B cell (primary cell): ENCODE data around the gene SCNN1B. TPM values are rescaled to one million over a fixed set of nuclear protein-coding genes. Genes with fewer than 3 reads are reported as not detected.

ENCODE experiments used
- ATAC-seq: fragments of 200-7000 bp; cut with Tn5 transposase; one replicate; pipeline ENCODE4 v1.10.0; 2021; ENCODE audit warnings: low read depth, mild to moderate bottlenecking, moderate number of reproducible peaks, moderate library complexity
- CTCF ChIA-PET: fragments of 350-600 bp; sonication (Branson Sonifier 250); formaldehyde crosslinking; loops from one replicate; lab custom pipeline; 2021; ENCODE audit warnings: antibody characterized with exemption, inconsistent platforms; lab: Charles Lee
- POLR2A ChIA-PET: fragments of 350-600 bp; sonication (Branson Sonifier 250); formaldehyde crosslinking; loops from one replicate; lab custom pipeline; 2021; ENCODE audit warnings: antibody characterized with exemption; lab: Charles Lee
- DNase-seq: peaks from one replicate; pipeline ENCODE4 v3.0.0; 2013
- H2AFZ ChIP-seq: 2 replicates; pipeline ENCODE4 v1.6.1; 2012; ENCODE audit warnings: mild to moderate bottlenecking, low read depth, low read length; ENCODE audit not compliant: insufficient read depth, poor library complexity, severe bottlenecking
- H3K27ac ChIP-seq, 2 donors: 1 replicate in 1 of 2; 2 replicates in 1 of 2; pipeline ENCODE4 v1.5.1; 2012 to 2013; ENCODE audit warnings: low read length in 2 of 2, mild to moderate bottlenecking in 2 of 2, moderate library complexity in 1 of 2
- H3K27me3 ChIP-seq, 4 experiments: fragments of 200-600 bp in 1 of 4; sonication (generic) in 1 of 4; replicated peaks in 1 of 4; 1 replicate in 2 of 4; 2 replicates in 2 of 4; pipeline versions ENCODE4 v1.6.1 to v1.7.0; 2013 to 2016; ENCODE audit warnings: low read length in 3 of 4, mild to moderate bottlenecking in 2 of 4, mixed read lengths in 1 of 4, moderate library complexity in 1 of 4; ENCODE audit not compliant: insufficient read depth in 4 of 4, control insufficient read depth in 3 of 4; ENCODE audit errors: control extremely low read depth in 1 of 4
- H3K36me3 ChIP-seq, 2 experiments: replicated peaks in 1 of 2; 1 replicate in 1 of 2; 2 replicates in 1 of 2; pipeline versions ENCODE4 v1.6.1 to v1.7.1; 2013; ENCODE audit warnings: low read length in 1 of 2; ENCODE audit not compliant: insufficient read depth in 2 of 2, control insufficient read depth in 1 of 2; ENCODE audit errors: control extremely low read depth in 1 of 2, extremely low read depth in 1 of 2
- H3K4me1 ChIP-seq, 2 donors: fragments of 200-600 bp in 1 of 2; sonication (generic) in 1 of 2; 1 replicate in 1 of 2; 2 replicates in 1 of 2; pipeline versions ENCODE4 v1.5.1 to v1.6.1; 2013 to 2017; ENCODE audit warnings: low read length in 2 of 2; ENCODE audit not compliant: control insufficient read depth in 2 of 2, insufficient read depth in 2 of 2
- H3K4me2 ChIP-seq: replicated peaks from 2 replicates; pipeline ENCODE3; 2012; ENCODE audit warnings: mild to moderate bottlenecking, low read depth, low read length; ENCODE audit not compliant: poor library complexity, severe bottlenecking
- H3K4me3 ChIP-seq, 5 experiments: fragments of 200-600 bp in 1 of 5; sonication (generic) in 1 of 5; 1 replicate in 3 of 5; 2 replicates in 2 of 5; pipeline versions ENCODE4 v1.5.1 to v1.7.0; 2011 to 2016; ENCODE audit warnings: low read length in 4 of 5, mild to moderate bottlenecking in 4 of 5, low read depth in 2 of 5, control low read depth in 1 of 5, moderate library complexity in 1 of 5; ENCODE audit not compliant: insufficient read depth in 1 of 5; ENCODE audit errors: control extremely low read depth in 1 of 5, extremely low read depth in 1 of 5
- H3K79me2 ChIP-seq: fragments of 200-600 bp; sonication (generic); one replicate; pipeline ENCODE4 v1.6.0; 2016; ENCODE audit warnings: low read length; ENCODE audit not compliant: control insufficient read depth, insufficient read depth
- H3K9ac ChIP-seq: fragments of 200-600 bp; sonication (generic); 2 replicates; pipeline ENCODE4 v1.6.1; 2017; ENCODE audit warnings: mild to moderate bottlenecking, low read length, moderate library complexity
- H3K9me3 ChIP-seq, 3 donors: one replicate each; pipeline versions ENCODE4 v1.6.1 to v1.7.1; 2013; ENCODE audit warnings: low read length in 2 of 3; ENCODE audit not compliant: control insufficient read depth in 2 of 3, insufficient read depth in 1 of 3; ENCODE audit errors: control extremely low read depth in 1 of 3
- H4K20me1 ChIP-seq: 2 replicates; pipeline ENCODE4 v1.6.0; 2012; ENCODE audit warnings: mild to moderate bottlenecking, low read length; ENCODE audit not compliant: insufficient read depth, control insufficient read depth, poor library complexity, severe bottlenecking
- H3K27ac Mint-ChIP-seq: one replicate; pipeline ENCODE4 v1.8.0; 2021; ENCODE audit warnings: mixed read lengths
- H3K27me3 Mint-ChIP-seq: one replicate; pipeline ENCODE4 v1.8.0; 2021; ENCODE audit warnings: mixed read lengths
- H3K4me1 Mint-ChIP-seq: one replicate; pipeline ENCODE4 v1.8.0; 2021; ENCODE audit warnings: mixed read lengths
- H3K4me3 Mint-ChIP-seq: one replicate; pipeline ENCODE4 v1.8.0; 2021; ENCODE audit warnings: mixed read lengths
- H3K9me3 Mint-ChIP-seq: one replicate; pipeline ENCODE4 v1.8.0; 2022; ENCODE audit warnings: mixed read lengths; ENCODE audit not compliant: insufficient read depth
- CTCF ChIP-seq: fragments of 200-600 bp; IDR thresholded peaks from one replicate; pipeline ENCODE4 v1.8.0; 2022; ENCODE audit warnings: antibody characterized with exemption, mild to moderate bottlenecking
- EZH2 ChIP-seq: IDR thresholded peaks from 2 replicates; pipeline ENCODE4 v1.6.1; 2012; ENCODE audit warnings: borderline replicate concordance, low read depth, mild to moderate bottlenecking, moderate library complexity, low read length; ENCODE audit not compliant: insufficient read depth, poor library complexity, severe bottlenecking
- WGBS: methylation state at CpG from one replicate; pipeline ENCODE4 v1.1.5; 2013; ENCODE audit warnings: missing lambda C conversion rate; ENCODE audit not compliant: insufficient coverage; 5-methylcytosine and 5-hydroxymethylcytosine counted together
- intact Hi-C: fragments of 100-400 bp; cut with micrococcal nuclease; formaldehyde crosslinking; loops from one replicate; pipeline ENCODE4 v1.10.0; 2022
- polyA plus RNA-seq: library from polyadenylated mRNA; depleted of rRNA; stranded (reverse); fragments of >200 nt; gene quantifications from 2 replicates; pipeline ENCODE4 v1.2.3, GENCODE V29; 2012
- total RNA-seq, 2 donors: library from RNA; stranded (reverse); fragments of 120-200 nt in 1 of 2; gene quantifications; 1 replicate in 1 of 2; 2 replicates in 1 of 2; pipeline versions ENCODE4 v1.2.3 to v1.2.4, GENCODE V29; 2013 to 2022

The SCNN1B gene
- total and polyA plus RNA-seq, 2 donors (not counting 1 experiment from before 2014, with no cell fraction given), result 0.30 TPM; not detected in 1

DNA sequence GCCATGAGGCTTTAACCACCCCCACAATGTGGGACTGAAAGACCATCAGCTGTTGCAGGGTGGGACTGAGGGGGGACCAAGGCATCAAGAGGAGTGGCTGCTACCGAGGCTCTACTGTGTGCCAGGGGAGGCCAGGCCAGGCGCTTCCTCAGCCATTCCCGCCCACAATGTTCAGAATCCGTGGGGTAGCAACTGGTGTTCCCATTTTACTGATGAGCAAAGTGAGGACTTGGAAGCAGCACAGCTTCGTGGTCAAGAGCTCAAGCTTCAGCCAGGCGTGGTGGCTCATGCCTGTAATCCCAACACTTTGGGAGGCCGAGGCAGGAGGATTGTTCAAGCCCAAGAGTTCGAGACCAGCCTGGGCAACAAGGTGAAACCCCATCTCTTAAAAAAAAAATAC, 65.9 kb downstream of the SCNN1B start:
- Histone ChIP-seq H3K27ac (no peak overlapping the region), H4K20me1 (no peaks in the 10 kb centered on the region), H3K79me2 (no peaks in the 10 kb centered on the region), H3K4me1 (no peaks in the 10 kb centered on the region), H3K4me2 (no peak overlapping the region), H2AFZ (no peak overlapping the region), H3K36me3 (no peaks in the 10 kb centered on the region), H3K9ac (no peak overlapping the region), H3K27me3 (no peaks in the 10 kb centered on the region), H3K9me3 (no peaks in the 10 kb centered on the region), H3K4me3 (no peak overlapping the region)
- DNase-seq (no peak), ATAC-seq (no peak)
- no peaks in the 10 kb centered on the region for H3K9me3 Mint-ChIP-seq
- H3K27ac Mint-ChIP-seq, result no peak overlapping the region
- WGBS, result 88% methylated on average over 7 of the region's 8 CpGs
- POLR2A ChIA-PET, result no interaction called here
- no peak overlapping the region for H3K4me3 Mint-ChIP-seq
- peaks cover 7% of the 10 kb centered on the region for H3K27me3 Mint-ChIP-seq
- CTCF ChIA-PET, result no interaction called here
- TF ChIP-seq CTCF (no peak), EZH2 (no peak)
- no peaks in the 10 kb centered on the region for H3K4me1 Mint-ChIP-seq
- intact Hi-C loops, result no loop called here

DNA sequence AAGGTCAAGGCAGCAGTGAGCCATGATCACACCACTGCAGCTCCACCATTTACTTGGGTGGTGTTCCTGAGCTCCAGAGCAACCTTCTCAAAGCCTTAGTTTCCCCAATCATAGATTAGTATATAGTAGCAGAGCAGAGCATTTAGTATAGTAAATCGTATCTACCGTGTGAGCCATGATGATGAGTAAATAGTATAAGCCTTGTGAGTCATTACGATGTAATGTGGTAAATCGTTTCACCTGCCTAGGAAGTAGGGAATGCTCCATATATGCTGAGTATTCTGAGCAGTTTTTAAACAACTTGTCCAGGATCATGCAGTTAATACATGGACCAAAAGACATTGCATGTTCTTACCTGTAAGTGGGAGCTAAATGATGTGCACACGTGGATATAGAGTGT, 66.4 kb downstream of the SCNN1B start:
- no peak for ATAC-seq
- intact Hi-C loops, result no loop called here
- TF ChIP-seq CTCF, result no peak
- no peak for TF ChIP-seq EZH2
- Mint-ChIP-seq H3K27me3 (peaks cover 9% of the 10 kb centered on the region), H3K27ac (no peak overlapping the region), H3K4me1 (no peaks in the 10 kb centered on the region), H3K9me3 (no peaks in the 10 kb centered on the region), H3K4me3 (no peak overlapping the region)
- Histone ChIP-seq H3K27me3 (no peaks in the 10 kb centered on the region), H2AFZ (no peak overlapping the region), H3K9me3 (no peaks in the 10 kb centered on the region), H4K20me1 (no peaks in the 10 kb centered on the region), H3K79me2 (no peaks in the 10 kb centered on the region), H3K4me2 (no peak overlapping the region), H3K4me3 (no peak overlapping the region), H3K9ac (no peak overlapping the region), H3K36me3 (no peaks in the 10 kb centered on the region), H3K4me1 (no peaks in the 10 kb centered on the region), H3K27ac (no peak overlapping the region)
- ChIA-PET POLR2A (no interaction called here), CTCF (no interaction called here)
- WGBS, result 83% methylated on average over 4 of the region's 5 CpGs
- no peak for DNase-seq
